Central memory CD8-positive, alpha-beta T cell (primary cell): Measurements from ENCODE around the gene INPP4A.

Experiments
- ATAC-seq: fragments of 150-1000 bp; cut with Tn5 transposase; replicated peaks from 2 replicates; pipeline ENCODE4 v1.10.0; 2022; ENCODE audit warnings: mild to moderate bottlenecking, moderate FRiP score, moderate number of reproducible peaks; ENCODE audit not compliant: poor library complexity, severe bottlenecking; ENCODE audit errors: extremely low read depth
- DNase-seq, 2 donors: peaks; one replicate each; pipeline ENCODE4 v3.0.0; 2021; ENCODE audit warnings: low spot score in 2 of 2
- H3K27ac Mint-ChIP-seq: one replicate; pipeline ENCODE4 v1.8.0; 2022; ENCODE audit warnings: low read depth, mild to moderate bottlenecking, moderate library complexity, mixed read lengths
- H3K27me3 Mint-ChIP-seq: one replicate; pipeline ENCODE4 v1.8.0; 2022; ENCODE audit warnings: mixed read lengths
- H3K36me3 Mint-ChIP-seq: one replicate; pipeline ENCODE4 v1.8.0; 2022; ENCODE audit warnings: mild to moderate bottlenecking, moderate library complexity, mixed read lengths; ENCODE audit not compliant: insufficient read depth
- H3K4me1 Mint-ChIP-seq: one replicate; pipeline ENCODE4 v1.8.0; 2022; ENCODE audit warnings: mixed read lengths
- H3K4me3 Mint-ChIP-seq: one replicate; pipeline ENCODE4 v1.8.0; 2022; ENCODE audit warnings: mild to moderate bottlenecking, moderate library complexity, mixed read lengths
- H3K9me3 Mint-ChIP-seq: one replicate; pipeline ENCODE4 v1.8.0; 2022; ENCODE audit warnings: mixed read lengths

INPP4A gene

DNA sequence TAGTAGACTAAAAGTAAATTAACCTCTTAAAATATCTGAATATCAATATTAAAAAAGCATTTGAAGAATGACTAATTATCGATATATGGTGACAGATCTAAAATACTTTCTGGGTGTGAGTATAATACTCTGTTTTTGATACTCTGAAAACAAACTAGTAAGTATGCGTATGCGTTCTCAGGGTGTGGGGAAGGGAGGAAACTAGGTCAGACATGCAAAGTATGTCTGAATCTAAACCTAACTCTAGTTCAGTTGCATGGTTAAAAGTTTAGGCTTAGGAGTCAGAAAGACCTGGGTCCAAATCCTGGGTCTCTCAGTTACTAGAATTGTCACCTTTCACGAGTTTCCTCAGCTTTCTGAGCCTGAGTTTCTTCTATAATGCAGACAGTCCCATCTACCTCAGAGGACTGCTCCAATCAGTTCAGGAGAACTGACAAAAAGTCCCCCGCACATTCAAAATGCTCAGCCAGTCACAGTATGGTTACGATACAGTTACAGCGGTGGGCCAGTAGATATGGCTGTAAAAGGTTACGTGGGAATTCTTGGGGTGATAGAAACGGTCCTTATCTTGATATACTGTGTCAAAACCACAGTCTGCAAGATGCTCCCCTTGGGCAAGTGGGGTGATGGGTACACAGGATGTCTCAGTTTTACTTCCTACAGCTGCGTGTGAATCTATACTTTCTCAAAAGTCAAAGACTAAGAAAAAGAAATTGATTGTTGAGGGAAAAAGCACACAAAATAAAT lies 192.9 kb downstream of the INPP4A start:
- H3K36me3 Mint-ChIP-seq = peaks cover 59% of the 10 kb centered on the region

GRCh38 chr2:98643496-98644100 lies 198.9 kb downstream of the INPP4A start:
- Mint-ChIP-seq H3K9me3 (no peaks in the 10 kb centered on the region), H3K27me3 (no peaks in the 10 kb centered on the region), H3K27ac (peak overlapping the region; percentile 44), H3K36me3 (peaks cover 68% of the 10 kb centered on the region), H3K4me3 (no peak overlapping the region), H3K4me1 (peaks cover 11% of the 10 kb centered on the region)
- ATAC-seq (no peak), DNase-seq (no peak)

More for the DNA sequence above, 192.9 kb downstream of the INPP4A start:
- H3K27ac Mint-ChIP-seq = peak overlapping the region; percentile 91
- ATAC-seq = peak; percentile 92
- no peaks in the 10 kb centered on the region for H3K27me3 Mint-ChIP-seq
- peak overlapping the region; percentile 46 for H3K4me3 Mint-ChIP-seq
- H3K4me1 Mint-ChIP-seq = peaks cover 38% of the 10 kb centered on the region
- H3K9me3 Mint-ChIP-seq = no peaks in the 10 kb centered on the region
- peak in 1 of 2 donors; percentile 71 for DNase-seq
